ENCODE data around the gene B4GALNT4.
"Not testable (repeated sequence)": the region's sequence is repeated elsewhere in the genome, so short reads cannot be mapped to it uniquely, and the experiment has no call there.

B4GALNT4 gene

DNA sequence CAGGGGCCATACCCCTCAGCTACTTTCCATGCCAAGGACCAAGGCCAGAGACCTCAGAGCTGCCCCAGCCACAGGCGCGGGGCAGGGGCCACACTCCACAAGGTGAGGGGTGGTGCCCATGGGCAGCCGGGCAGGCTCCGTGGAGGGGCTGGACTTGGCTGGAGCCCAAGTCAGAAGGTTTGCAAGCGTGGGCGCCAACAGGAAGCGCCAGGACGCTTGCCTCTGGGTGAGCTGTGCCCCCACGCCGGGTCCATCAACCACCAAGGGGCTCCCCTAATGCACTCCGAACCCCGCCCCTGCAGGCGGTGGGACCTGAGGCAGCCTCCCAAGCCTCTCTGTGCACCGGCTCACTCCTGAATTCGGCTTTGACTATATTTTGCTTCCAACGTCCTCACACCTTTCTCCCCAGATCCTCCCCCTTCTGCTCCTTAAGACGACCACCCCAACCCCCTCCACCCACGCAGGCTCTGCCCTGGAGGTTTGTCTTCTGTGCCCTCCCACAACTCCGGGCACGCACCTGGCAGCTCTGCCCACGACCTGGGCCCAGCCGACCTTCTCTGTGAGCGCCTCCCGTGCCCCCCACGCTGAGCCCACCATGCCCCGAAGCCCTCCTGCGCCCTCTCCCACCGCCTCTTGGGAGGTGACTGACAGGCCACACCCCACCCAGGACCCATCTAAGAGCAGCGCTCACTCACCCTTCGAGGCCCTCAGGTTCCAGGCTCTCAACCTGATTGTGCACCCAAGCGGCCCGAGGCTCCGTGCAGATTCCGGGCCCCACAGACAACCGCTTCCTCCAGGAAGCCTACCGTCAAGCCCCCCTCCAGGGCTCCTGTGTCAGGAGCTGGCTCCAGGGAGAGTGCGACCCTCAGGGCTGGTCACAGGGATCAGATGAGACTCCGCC is 22.1 kb downstream of the B4GALNT4 start:
- DNase-seq (ENCODE audit: extremely low read depth in 1 of 2, low read depth in 1 of 2) = no peak

DNA sequence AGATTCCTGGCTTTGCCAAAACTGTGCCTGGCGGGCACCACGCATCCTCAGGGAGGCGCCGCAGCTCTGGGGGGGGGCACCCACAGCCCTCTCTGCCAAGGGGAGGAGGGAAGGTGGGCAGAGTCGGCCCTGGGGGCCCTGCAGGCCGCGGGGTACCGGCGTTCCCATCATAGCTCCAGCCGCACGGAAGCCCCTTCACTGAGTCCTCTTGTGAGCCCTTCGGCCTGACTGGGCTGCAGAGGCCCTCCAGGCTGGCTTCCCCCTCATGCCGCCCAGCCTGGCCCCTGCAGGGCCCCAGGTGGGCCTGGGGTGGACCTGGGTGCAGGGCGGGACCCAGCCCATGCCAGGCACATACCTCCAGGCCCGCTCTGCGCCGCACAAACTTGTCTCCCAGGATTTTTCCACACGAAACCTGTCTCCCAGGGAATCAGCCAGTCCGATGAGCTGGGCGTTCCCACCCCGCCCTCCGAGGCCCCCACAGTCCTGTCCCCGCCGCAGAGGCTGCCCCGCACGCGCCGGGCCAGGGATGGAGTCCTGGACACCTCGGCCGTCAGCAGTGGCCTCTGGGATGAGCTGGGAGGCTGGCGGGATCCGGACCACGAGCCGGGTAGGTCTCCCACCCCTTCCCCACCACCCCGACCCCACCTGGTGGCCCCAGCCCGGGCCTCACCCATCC is 22.9 kb downstream of the B4GALNT4 start:
- DNase-seq (ENCODE audit: extremely low read depth in 1 of 2, low read depth in 1 of 2) = no peak

DNA sequence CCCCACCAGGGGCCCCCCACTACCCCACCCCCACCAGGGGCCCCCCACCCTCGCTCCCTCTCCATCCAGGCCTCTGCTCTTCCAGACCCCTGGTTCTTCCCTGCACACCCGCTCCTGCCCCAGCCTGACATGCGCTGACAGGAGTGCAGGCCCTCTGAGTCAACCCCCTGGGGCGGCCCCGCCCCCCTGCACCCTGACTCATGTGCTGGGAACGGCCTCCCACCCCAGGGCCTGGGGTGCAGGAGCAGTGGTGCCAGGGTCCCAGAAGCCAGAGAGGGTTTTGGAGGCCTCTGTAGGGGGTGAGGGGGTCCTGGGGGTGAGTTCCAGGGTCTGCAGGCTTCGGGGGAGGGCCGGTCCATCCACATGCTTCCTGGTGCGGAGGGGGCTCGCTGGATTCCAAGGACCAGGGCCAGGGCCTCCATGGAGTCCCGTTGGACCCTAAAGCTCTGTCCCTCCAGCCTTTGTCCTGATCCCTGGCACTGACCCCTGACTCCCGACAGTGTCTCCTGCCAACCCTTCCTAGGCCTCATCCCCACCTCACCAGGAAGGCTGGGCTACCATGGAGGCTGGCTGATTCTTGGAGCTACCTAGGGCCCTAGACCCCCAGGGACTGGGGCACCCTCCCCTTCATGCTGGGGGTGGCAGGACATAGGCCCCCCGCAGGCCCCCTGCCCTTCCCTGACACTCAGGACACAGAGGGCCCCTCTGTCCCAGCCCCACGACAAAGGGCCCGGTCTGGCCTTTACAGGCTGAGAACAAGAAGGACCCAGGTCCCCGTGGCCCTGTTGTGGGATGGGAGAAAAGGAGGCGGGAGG is 24.1 kb downstream of the B4GALNT4 start:
- DNase-seq (ENCODE audit: extremely low read depth in 1 of 2, low read depth in 1 of 2) = no peak

DNA sequence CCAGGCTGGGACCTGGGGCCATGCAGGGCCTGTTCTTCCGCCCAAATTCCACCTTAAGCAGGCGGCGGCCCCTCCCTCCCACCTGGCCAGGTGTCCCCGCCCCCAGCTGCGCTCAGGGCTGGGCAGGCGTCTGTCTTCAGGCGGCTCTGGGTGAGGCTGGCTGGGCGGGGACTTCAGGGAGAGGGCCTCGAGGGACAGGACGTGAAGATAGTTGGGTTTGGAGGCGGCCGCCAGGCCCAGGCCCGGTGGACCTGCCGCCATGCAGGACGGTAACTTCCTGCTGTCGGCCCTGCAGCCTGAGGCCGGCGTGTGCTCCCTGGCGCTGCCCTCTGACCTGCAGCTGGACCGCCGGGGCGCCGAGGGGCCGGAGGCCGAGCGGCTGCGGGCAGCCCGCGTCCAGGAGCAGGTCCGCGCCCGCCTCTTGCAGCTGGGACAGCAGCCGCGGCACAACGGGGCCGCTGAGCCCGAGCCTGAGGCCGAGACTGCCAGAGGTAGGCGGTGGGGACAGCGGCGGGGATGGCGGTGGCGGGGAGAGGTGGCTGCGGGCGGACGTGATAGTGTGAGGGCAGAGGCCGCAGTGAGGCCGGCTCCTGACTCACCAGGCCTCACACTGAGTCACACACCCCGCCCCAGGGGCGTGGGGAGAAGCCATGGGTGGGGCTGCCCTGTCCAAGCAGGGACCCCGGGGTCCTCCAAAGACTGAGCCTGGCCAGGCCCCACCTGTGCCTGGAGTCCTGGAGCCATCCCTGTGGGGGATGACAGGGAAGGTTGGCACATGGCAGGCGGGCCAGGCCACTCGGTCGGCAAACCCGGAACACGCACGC is 24.9 kb downstream of the B4GALNT4 start, which contains the start of gene PKP3:
TSS of gene PKP3 (plus strand) at position 176 of the 824 bp plus-strand sequence. CDS start at position 260, 84 bp downstream.
- no peak for DNase-seq (ENCODE audit: extremely low read depth in 1 of 2, low read depth in 1 of 2)

DNA sequence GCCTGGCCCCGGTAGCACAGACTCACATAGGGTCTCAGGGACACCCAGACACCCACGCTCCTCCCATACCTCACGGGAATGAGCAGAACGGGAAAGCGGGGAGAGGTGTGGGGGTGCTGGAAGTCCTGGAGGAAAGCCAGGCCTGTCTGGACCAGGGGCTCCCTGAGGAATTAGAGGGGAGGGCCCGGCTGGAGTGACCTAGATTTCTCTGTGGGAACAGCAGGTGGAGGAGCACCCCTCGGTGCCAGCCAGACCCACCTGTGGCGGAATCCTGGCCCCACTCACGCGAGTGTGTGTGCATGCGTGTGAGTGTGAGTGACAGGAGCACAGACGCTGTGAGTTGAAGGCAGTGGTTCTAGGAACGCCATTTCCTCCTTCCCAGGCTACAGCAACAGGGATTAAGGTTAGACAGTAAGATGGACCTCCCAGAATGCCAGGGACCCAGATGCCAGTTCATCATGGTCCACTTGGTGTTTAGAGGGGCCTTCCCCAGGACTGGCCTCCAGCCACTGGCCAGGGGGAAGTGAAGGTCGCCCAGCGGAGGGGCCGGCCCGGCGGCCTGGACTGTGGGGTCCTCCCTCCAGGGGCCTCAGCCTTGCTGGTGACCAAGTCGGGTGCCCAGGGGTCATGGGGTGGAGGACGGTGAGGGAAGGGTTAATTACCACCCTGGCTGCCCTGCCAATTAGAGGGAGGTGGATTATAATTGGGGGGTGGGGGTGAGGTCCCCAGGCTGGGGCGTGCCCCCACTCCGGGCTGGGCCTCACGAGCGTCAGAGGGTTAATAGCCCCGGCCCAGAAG is 25.8 kb downstream of the B4GALNT4 start:
- DNase-seq (ENCODE audit: extremely low read depth in 1 of 2, low read depth in 1 of 2) = no peak

DNA sequence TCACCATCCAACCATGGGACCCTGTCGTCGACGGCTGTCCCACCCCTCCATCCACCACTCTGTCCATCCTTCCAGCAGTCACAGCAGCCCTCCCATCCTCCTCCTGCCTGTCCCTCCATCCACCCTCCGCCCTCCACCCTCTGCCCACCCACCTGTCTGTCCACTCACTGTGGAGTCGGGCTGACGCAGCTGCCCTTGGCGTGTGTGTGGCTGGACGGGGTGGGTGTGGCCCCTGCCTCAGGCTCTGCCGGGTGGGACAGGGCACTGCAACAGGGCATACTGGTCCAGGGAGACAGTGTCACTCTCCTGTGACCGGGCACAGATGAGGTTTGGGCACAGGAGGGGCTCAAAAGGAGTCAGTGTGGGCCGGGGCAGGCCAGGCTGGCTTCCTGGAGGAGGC is 26.6 kb downstream of the B4GALNT4 start:
- DNase-seq (ENCODE audit: extremely low read depth in 1 of 2, low read depth in 1 of 2) = no peak

DNA sequence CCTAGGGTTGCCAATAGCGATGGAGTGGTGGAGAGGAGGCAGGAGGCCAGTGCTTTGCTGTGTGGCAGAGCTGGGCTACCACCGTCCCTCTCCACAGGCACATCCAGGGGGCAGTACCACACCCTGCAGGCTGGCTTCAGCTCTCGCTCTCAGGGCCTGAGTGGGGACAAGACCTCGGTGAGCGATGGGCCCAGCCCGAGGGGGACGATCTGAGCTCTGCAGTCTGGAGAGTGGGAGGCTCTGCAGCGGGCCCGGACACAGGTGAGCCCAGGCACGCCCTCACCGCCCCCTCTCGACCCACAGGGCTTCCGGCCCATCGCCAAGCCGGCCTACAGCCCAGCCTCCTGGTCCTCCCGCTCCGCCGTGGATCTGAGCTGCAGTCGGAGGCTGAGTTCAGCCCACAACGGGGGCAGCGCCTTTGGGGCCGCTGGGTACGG is 27.2 kb downstream of the B4GALNT4 start:
- no peak for DNase-seq (ENCODE audit: extremely low read depth in 1 of 2, low read depth in 1 of 2)

DNA sequence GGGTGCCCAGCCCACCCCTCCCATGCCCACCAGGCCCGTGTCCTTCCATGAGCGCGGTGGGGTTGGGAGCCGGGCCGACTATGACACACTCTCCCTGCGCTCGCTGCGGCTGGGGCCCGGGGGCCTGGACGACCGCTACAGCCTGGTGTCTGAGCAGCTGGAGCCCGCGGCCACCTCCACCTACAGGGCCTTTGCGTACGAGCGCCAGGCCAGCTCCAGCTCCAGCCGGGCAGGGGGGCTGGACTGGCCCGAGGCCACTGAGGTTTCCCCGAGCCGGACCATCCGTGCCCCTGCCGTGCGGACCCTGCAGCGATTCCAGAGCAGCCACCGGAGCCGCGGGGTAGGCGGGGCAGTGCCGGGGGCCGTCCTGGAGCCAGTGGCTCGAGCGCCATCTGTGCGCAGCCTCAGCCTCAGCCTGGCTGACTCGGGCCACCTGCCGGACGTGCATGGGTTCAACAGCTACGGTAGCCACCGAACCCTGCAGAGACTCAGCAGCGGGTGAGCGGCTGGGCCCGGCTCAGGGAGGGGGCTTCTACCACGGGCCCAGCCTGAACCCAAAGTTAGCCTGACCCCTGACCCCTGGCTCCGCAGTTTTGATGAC is 27.7 kb downstream of the B4GALNT4 start:
- DNase-seq (ENCODE audit: extremely low read depth in 1 of 2, low read depth in 1 of 2) = no peak

DNA sequence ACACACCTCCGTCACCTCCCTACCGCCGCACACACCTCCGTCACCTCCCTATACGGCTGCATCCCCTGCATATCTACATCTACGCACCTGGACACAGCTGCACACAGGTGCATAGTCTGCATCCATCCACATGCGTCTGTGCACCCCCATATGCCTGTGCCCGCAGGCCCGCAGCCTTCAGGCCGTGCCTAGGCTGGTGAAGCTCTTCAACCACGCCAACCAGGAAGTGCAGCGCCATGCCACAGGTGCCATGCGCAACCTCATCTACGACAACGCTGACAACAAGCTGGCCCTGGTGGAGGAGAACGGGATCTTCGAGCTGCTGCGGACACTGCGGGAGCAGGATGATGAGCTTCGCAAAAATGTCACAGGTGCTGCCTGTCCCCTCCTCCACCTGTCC is 29.5 kb downstream of the B4GALNT4 start:
- DNase-seq (ENCODE audit: extremely low read depth in 1 of 2, low read depth in 1 of 2) = no peak

DNA sequence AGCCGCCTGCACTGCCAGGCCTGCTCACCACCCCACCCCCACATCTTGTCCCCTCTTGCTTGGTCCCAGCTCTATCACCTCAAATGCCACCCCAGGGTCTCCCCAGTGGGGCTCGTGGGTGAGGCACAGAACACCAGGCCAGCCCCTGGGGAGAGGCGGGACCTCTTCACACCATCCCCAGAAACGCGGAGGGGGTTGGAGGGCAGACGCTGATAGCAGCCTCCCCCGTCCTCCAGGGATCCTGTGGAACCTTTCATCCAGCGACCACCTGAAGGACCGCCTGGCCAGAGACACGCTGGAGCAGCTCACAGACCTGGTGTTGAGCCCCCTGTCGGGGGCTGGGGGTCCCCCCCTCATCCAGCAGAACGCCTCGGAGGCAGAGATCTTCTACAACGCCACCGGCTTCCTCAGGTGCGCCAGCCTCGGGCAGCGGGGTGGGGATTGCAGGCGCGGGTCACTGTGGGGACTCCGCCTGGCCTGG is 30.5 kb downstream of the B4GALNT4 start:
- no peak for DNase-seq (ENCODE audit: extremely low read depth in 1 of 2, low read depth in 1 of 2)

DNA sequence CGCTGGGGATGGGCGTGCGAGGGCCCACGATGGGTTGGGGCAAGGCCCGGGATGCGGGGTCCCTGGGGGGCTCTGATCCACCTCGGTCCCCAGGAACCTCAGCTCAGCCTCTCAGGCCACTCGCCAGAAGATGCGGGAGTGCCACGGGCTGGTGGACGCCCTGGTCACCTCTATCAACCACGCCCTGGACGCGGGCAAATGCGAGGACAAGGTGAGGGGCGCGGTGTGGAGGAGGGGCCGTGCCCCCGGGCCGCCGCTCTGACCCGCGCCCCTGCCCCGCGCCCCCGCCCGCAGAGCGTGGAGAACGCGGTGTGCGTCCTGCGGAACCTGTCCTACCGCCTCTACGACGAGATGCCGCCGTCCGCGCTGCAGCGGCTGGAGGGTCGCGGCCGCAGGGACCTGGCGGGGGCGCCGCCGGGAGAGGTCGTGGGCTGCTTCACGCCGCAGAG is 31.0 kb downstream of the B4GALNT4 start:
- no peak for DNase-seq (ENCODE audit: extremely low read depth in 1 of 2, low read depth in 1 of 2)

DNA sequence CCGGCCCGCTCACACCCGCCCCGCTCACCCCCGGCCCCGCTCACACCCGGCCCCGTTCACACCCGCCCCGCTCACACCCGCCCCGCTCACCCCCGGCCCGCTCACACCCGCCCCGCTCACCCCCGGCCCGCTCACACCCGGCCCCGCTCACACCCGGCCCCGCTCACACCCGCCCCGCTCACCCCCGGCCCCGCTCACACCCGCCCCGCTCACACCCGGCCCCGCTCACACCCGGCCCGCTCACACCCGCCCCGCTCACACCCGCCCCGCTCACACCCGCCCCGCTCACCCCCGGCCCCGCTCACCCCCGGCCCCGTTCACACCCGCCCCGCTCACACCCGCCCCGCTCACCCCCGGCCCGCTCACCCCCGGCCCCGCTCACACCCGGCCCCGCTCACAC is 31.9 kb downstream of the B4GALNT4 start:
- not testable (repeated sequence) for DNase-seq (ENCODE audit: extremely low read depth in 1 of 2, low read depth in 1 of 2)

DNA sequence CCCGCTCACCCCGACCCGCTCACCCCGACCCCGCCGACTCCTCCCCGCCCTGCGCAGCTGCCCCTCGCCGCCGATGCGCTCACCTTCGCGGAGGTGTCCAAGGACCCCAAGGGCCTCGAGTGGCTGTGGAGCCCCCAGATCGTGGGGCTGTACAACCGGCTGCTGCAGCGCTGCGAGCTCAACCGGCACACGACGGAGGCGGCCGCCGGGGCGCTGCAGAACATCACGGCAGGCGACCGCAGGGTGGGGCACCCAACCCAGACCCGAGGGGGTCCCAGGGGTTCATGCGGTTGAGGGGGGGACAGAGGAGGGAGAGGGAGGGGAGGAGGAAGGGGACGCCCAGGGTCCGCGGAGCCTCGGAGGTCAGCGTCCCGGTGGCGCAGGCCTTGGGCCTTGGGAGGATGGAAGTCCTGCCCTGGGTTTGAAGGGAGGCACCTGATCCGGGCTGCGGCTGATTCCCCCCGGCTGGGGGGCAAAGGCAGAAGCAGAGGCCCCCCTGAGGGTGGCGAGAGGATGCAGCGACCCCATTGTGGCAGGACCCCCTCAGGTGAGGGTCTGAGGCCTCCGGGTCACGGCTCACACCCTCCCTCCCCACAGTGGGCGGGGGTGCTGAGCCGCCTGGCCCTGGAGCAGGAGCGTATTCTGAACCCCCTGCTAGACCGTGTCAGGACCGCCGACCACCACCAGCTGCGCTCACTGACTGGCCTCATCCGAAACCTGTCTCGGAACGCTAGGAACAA is 33.9 kb downstream of the B4GALNT4 start:
- DNase-seq (ENCODE audit: extremely low read depth in 1 of 2, low read depth in 1 of 2) = no peak

DNA sequence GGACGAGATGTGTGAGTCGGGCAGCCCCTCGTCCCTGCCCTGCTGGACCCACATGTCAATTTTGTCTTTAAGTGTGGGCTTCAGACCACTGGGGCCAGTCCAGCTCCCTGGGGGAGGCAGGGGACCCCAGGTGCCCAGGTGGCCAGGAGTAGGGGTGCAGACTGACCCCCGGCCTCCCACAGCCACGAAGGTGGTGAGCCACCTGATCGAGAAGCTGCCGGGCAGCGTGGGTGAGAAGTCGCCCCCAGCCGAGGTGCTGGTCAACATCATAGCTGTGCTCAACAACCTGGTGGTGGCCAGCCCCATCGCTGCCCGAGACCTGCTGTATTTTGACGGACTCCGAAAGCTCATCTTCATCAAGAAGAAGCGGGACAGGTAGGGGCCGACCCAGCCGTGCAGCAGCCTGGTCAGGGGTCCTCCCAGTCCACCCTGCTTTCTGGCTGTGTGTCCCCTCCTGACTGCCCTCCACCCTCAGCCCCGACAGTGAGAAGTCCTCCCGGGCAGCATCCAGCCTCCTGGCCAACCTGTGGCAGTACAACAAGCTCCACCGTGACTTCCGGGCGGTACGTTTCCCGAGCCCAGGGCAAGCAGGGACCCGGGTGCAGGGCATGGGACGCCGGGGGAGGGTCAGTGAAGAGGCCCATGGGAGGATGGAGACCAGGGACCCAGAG is 34.6 kb downstream of the B4GALNT4 start:
- DNase-seq (ENCODE audit: extremely low read depth in 1 of 2, low read depth in 1 of 2) = no peak

DNA sequence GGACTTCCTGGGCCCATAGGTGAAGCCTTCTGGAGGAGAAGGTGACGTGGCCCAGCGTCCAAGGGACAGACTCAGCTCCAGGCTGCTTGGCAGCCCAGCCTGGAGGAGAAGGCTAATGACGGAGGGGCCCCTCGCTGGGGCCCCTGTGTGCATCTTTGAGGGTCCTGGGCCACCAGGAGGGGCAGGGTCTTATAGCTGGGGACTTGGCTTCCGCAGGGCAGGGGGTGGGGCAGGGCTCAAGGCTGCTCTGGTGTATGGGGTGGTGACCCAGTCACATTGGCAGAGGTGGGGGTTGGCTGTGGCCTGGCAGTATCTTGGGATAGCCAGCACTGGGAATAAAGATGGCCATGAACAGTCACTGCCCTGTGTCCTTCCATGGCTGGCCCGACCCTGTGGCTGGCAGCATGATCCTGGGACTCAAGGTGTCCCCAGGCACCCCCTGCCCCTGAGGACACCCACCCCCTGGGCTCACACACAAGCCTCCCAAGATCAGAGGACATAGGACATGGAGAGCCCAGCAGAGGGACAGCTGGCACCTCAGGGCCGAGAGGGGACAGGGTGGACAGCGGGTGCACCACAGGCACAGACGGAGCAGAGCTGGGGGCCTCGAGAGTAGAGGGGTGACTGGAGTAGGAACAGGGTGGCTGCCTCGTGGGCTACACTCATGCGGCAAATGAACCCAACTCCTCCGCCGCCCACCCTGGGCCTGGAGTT is 35.4 kb downstream of the B4GALNT4 start:
- no peak for DNase-seq (ENCODE audit: extremely low read depth in 1 of 2, low read depth in 1 of 2)

DNA sequence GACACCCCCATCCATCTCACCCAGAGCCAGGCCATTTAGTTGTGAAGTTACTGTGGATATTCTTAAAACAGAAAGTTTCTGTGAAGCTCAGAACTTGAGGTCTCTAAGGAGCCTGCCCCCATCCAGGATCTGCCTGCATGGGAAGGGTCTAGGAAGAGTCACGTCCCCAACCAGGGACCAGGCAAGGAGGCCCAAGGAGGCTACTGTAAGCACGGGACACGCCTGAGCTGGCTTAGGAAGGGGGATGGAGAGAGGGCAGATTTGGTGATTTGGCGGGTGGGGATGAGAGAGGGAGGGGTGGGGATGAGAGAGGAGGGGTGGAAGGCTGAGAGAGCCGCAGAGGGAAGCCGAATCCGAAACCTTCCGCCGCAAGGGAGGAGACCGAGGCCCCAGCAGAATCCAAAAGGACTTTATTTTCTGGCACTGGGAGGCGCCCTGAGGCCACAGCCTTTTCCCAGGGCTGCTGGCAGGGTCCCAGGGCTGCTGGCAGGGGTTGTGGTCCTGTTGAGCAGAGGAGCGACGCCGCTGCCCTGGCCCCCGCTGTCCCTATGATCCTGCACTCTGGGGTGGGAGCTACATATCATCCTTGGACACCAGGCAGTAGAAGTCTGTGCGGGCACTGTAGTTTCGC is 36.1 kb downstream of the B4GALNT4 start:
- DNase-seq (ENCODE audit: extremely low read depth in 1 of 2, low read depth in 1 of 2) = no peak
